Measurements from ENCODE around the gene MBTD1.

- no peak for TF ChIP-seq POLR2A (IDR thresholded peaks at IDR 0.05)
- TF ChIP-seq CTCF (IDR thresholded peaks at IDR 0.05 in 4 of 5, conservative IDR thresholded peaks at IDR 0.05 in 1 of 5) = no peak
These were observed 110.7 kb downstream of the MBTD1 start for GRCh38 chr17:51149163-51149562.

Measured in gastrocnemius medialis (tissue), 4 donors.